Vagina (tissue), 2 donors: ENCODE measurements around the gene SH3D19. TPM values are rescaled to one million over a fixed set of nuclear protein-coding genes. Genes with fewer than 3 reads are reported as not detected.
A peak's percentile ranks its signal among the peaks of the same experiment; 100 is the strongest.

Experiments used
- DNase-seq, 2 donors: peaks; one replicate each; pipeline ENCODE4 v3.0.0-alpha.2; 2017; ENCODE audit errors: extremely low spot score in 2 of 2
- H3K27ac ChIP-seq: fragments of 200-600 bp; sonication (generic); one replicate; pipeline ENCODE4 v1.5.1; 2019
- H3K27me3 ChIP-seq: fragments of 200-600 bp; sonication (generic); one replicate; pipeline ENCODE4 v1.5.1; 2019
- H3K36me3 ChIP-seq, 2 donors: fragments of 200-600 bp; sonication (generic); one replicate each; pipeline ENCODE4 v1.5.1; 2017 to 2019
- H3K4me1 ChIP-seq: fragments of 200-600 bp; sonication (generic); one replicate; pipeline ENCODE4 v1.5.1; 2019
- H3K4me3 ChIP-seq, 2 donors: fragments of 200-600 bp; sonication (generic); 1 replicate in 1 of 2; 2 replicates in 1 of 2; pipeline ENCODE4 v1.5.1; 2016 to 2019
- H3K9me3 ChIP-seq: fragments of 200-600 bp; sonication (generic); one replicate; pipeline ENCODE4 v1.5.1; 2019
- POLR2A ChIP-seq, 2 donors: fragments of 450-650 bp; IDR thresholded peaks; one replicate each; pipeline ENCODE4 v1.6.1; 2017; ENCODE audit warnings: antibody characterized with exemption in 2 of 2, mild to moderate bottlenecking in 2 of 2, moderate library complexity in 2 of 2
- POLR2AphosphoS5 ChIP-seq, 2 donors: sonication (generic); formaldehyde crosslinking; IDR thresholded peaks; one replicate each; pipeline ENCODE4 v1.9.0; 2017; ENCODE audit warnings: antibody characterized with exemption in 2 of 2, mild to moderate bottlenecking in 2 of 2, low read depth in 1 of 2; ENCODE audit not compliant: insufficient read depth in 1 of 2
- intact Hi-C: fragments of 100-400 bp; cut with DNase I; formaldehyde crosslinking; loops from one replicate; pipeline ENCODE4 v1.15.1; 2023
- total RNA-seq: library from RNA; depleted of rRNA; stranded (reverse); fragments of >200 nt; gene quantifications from one replicate; pipeline ENCODE4 v1.2.3, GENCODE V29; 2016
- TF ChIP-seq, protein P1 (sequence below), 3 experiments: fragments of 450-650 bp in 2 of 3; fragments of 200-600 bp in 1 of 3; sonication (generic) in 1 of 3; IDR thresholded peaks; one replicate each; pipeline ENCODE4 v1.5.1; 2017 to 2019; ENCODE audit warnings: antibody characterized with exemption in 3 of 3, mild to moderate bottlenecking in 2 of 3, moderate library complexity in 2 of 3

Gene SH3D19
- total RNA-seq, 1 donor from 2014 or later, result 86.4 TPM

- peaks cover 37% of the 10 kb centered on the region for H3K4me1 ChIP-seq
- H3K27ac ChIP-seq, result no peak overlapping the region
These were observed 119.0 kb downstream of the SH3D19 start for GRCh38 chr4:151206241-151207005.

GRCh38 chr4:151205722-151206121 lies 119.7 kb downstream of the SH3D19 start:
- TF ChIP-seq, protein P1, sequence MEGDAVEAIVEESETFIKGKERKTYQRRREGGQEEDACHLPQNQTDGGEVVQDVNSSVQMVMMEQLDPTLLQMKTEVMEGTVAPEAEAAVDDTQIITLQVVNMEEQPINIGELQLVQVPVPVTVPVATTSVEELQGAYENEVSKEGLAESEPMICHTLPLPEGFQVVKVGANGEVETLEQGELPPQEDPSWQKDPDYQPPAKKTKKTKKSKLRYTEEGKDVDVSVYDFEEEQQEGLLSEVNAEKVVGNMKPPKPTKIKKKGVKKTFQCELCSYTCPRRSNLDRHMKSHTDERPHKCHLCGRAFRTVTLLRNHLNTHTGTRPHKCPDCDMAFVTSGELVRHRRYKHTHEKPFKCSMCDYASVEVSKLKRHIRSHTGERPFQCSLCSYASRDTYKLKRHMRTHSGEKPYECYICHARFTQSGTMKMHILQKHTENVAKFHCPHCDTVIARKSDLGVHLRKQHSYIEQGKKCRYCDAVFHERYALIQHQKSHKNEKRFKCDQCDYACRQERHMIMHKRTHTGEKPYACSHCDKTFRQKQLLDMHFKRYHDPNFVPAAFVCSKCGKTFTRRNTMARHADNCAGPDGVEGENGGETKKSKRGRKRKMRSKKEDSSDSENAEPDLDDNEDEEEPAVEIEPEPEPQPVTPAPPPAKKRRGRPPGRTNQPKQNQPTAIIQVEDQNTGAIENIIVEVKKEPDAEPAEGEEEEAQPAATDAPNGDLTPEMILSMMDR (IDR thresholded peaks at IDR 0.05), result no peak
- TF ChIP-seq POLR2A (IDR thresholded peaks at IDR 0.05), result no peak
- TF ChIP-seq POLR2AphosphoS5 (IDR thresholded peaks at IDR 0.05; ENCODE audit: insufficient read depth in 1 of 2, low read depth in 1 of 2), result no peak
- DNase-seq, result no peak
- H3K4me3 ChIP-seq, result no peak overlapping the region
- no peaks in the 10 kb centered on the region for H3K36me3 ChIP-seq
- no peaks in the 10 kb centered on the region for H3K9me3 ChIP-seq
- H3K27ac ChIP-seq, result no peak overlapping the region
- intact Hi-C loops, result no loop called here
- no peaks in the 10 kb centered on the region for H3K27me3 ChIP-seq
- peaks cover 36% of the 10 kb centered on the region for H3K4me1 ChIP-seq

More at GRCh38 chr4:151206241-151207005, 119.0 kb downstream of the SH3D19 start:
- H3K27me3 ChIP-seq, result no peaks in the 10 kb centered on the region
- intact Hi-C loops, result no loop called here
- H3K36me3 ChIP-seq, result no peaks in the 10 kb centered on the region
- TF ChIP-seq POLR2AphosphoS5 (IDR thresholded peaks at IDR 0.05; ENCODE audit: insufficient read depth in 1 of 2, low read depth in 1 of 2) (no peak), POLR2A (IDR thresholded peaks at IDR 0.05) (no peak)
- TF ChIP-seq, protein P1 (IDR thresholded peaks at IDR 0.05), result no peak
- H3K9me3 ChIP-seq, result no peaks in the 10 kb centered on the region
- no peak for DNase-seq
- no peak overlapping the region for H3K4me3 ChIP-seq

GRCh38 chr4:151204925-151205524 lies 120.4 kb downstream of the SH3D19 start:
- intact Hi-C loops, result no loop called here
- no peak for TF ChIP-seq POLR2AphosphoS5 (IDR thresholded peaks at IDR 0.05; ENCODE audit: insufficient read depth in 1 of 2, low read depth in 1 of 2)
- no peak for TF ChIP-seq POLR2A (IDR thresholded peaks at IDR 0.05)
- TF ChIP-seq, protein P1 (IDR thresholded peaks at IDR 0.05), result no peak
- no peaks in the 10 kb centered on the region for H3K36me3 ChIP-seq
- no peak overlapping the region for H3K4me3 ChIP-seq
- DNase-seq, result no peak
- H3K27ac ChIP-seq, result no peak overlapping the region
- H3K4me1 ChIP-seq, result peaks cover 40% of the 10 kb centered on the region
- no peaks in the 10 kb centered on the region for H3K27me3 ChIP-seq
- no peaks in the 10 kb centered on the region for H3K9me3 ChIP-seq

DNA sequence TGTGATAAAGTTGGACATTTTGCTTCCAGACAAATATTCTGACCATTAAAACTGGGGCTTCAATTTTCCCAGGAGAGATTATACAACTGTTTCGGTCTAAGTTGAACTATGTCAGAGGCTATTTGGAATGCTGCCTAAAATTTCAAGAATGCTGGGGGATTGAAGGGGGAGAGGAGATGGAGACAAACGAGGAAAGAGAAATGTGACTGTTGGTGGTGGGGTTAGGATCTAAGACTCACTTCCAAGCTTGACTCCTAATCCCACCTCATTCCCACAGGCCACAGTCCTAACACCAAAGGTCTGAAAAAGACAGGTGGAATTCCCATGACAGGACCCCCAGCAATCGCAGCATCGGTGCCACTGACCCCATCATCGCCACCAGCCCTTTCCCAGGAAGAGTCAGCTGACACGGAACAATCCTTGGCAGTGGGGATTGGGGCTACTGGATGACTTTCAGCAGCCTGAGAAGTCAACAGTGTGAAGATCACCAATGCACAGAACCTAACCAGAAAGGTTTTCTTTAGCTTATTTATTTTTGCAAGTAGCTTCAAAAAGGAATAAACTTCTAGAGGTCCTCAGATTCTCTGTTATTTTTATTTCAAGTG lies 122.5 kb downstream of the SH3D19 start:
- intact Hi-C loops, result no loop called here
- H3K27me3 ChIP-seq, result no peaks in the 10 kb centered on the region
- TF ChIP-seq, protein P1 (IDR thresholded peaks at IDR 0.05), result no peak
- TF ChIP-seq POLR2A (IDR thresholded peaks at IDR 0.05), result no peak
- TF ChIP-seq POLR2AphosphoS5 (IDR thresholded peaks at IDR 0.05; ENCODE audit: insufficient read depth in 1 of 2, low read depth in 1 of 2), result no peak

More for the DNA sequence above, 122.5 kb downstream of the SH3D19 start:
- H3K9me3 ChIP-seq, result no peaks in the 10 kb centered on the region
- no peak overlapping the region for H3K4me3 ChIP-seq
- no peak for DNase-seq
- H3K27ac ChIP-seq, result peak overlapping the region; percentile 44
- H3K36me3 ChIP-seq, result no peaks in the 10 kb centered on the region
- H3K4me1 ChIP-seq, result peaks cover 50% of the 10 kb centered on the region
